ENCODE measurements around the gene NECTIN1.

DNA sequence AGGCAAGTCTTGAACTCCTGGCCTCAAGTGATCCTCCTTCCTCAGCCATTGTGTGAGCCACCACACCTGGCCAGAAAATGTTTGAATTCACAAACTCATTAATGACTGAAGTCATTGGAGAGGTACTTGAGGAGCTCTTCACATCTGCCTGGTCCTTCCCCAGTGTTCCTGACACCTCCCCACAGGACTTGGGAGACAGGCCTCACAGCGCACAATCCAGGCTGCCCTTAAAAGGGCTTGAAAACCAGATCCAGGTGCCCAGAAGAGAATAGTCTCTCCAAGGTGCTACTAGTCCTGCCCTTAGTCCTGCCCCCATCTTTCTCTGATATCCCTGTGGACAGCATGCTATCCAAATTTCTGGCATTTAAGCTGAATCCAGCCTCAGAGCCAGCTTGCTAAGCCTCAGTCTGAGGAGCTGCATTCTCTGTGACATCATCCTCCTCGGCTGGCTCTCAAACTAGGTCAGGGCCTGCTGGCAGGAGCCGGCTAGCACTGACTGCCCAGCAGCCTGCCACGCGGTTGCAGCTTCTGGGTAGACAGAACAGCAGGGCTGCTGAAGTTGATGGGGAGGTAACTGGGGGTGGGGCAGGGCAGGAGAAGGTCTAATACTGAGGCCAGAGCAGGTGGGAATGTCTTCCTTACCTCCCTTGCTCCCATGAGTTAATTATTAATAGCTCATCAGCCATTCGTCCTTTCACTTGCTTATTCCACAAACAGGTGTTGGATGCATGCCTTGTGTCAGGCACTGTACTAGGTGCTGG is 35.3 kb upstream of the NECTIN1 start:
- TF ChIP-seq CTCF (IDR thresholded peaks at IDR 0.05) (no peak), POLR2A (IDR thresholded peaks at IDR 0.05) (no peak)

Measured in right lobe of liver (tissue), 4 donors.